Left renal cortex interstitium (tissue), 4 donors: ENCODE measurements around the gene TMSB15C. TPM values are rescaled to one million over a fixed set of nuclear protein-coding genes. Genes with fewer than 3 reads are reported as not detected.
"Not testable (repeated sequence)": the region's sequence is repeated elsewhere in the genome, so short reads cannot be mapped to it uniquely, and the experiment has no call there.

ENCODE experiments used
- DNase-seq, 4 donors: peaks; one replicate each; pipeline ENCODE4 v3.0.0-alpha.2; 2013; ENCODE audit warnings: low read depth in 4 of 4, low spot score in 2 of 4, missing footprints in 1 of 4
- polyA plus RNA-seq, 4 donors: library from polyadenylated mRNA; unstranded; fragments of 120-200 nt; gene quantifications; one replicate each; pipeline ENCODE4 v1.2.1, GENCODE V29; 2013; ENCODE audit not compliant: insufficient read length in 4 of 4

TMSB15C gene
- polyA plus RNA-seq, 4 donors = 7.9 to 17.6 (median 13.0) TPM

- not testable (repeated sequence) for DNase-seq
These were observed 21.1 kb downstream of the TMSB15C start for GRCh38 chrX:104054956-104055355.

DNA sequence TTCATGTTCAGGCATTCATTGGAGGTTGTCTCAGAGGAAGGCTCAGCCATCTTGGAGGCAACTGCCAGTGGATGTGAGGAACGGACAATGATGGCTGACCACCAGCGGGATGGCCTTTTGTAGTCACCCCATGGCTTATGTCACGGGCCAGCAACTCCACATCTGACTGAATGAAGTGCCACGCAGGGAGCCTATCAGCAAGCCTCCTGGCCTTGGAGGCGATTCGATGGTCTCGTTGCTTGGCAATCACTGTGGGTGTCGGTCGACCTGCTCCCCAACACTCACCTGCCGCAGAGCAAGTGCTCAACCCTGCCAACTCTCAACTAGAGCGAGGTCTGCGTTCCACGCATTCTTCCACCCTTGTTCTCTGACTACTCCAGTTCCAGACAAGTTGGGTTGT, 28.9 kb downstream of the TMSB15C start:
- no peak for DNase-seq

DNA sequence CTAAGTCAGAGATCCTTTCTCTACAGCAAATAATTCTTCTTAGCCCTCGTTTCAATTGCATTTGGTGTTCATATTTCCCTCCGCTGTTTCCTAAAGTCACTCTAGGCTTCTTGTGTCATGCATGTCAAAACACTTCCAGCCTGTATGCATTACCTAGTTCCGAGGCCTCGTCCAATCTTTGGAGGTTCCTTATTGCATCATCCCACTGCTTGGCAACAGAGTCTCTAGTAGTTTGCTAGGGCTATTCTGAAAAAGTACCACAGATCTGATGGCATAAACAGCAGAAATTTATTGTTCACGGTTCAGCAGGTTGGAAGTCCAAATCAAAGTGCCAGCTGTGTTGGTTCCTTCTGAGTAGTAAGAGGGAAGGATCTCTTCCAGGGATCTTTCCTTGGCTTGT, 30.4 kb downstream of the TMSB15C start:
- DNase-seq = no peak

- DNase-seq = no peak
These were observed 35.0 kb downstream of the TMSB15C start for GRCh38 chrX:104041003-104041402.

GRCh38 chrX:104039689-104040505, 36.1 kb downstream of the TMSB15C start, which contains the start of gene H2BW2:
Gene H2BW2, plus strand, starts transcription at chrX:104039956. Its CDS starts 39 bp downstream, at chrX:104039995.
- no peak for DNase-seq

Other genes with a start within 250 kb of the TMSB15C start
- 1 to 10 TPM; 2.4 to 2.9 (median 2.6) TPM for gene RAB9B, start 244.0 kb downstream of the TMSB15C start, polyA plus RNA-seq
- gene TMSB15B, start 113.6 kb downstream of the TMSB15C start, polyA plus RNA-seq = 10 to 100 TPM; 20.1 to 27.1 (median 25.4) TPM
- under 1 TPM in 1 of 4 donors, not detected in 3; 0.11 TPM for gene H2BW1, start 62.5 kb downstream of the TMSB15C start, polyA plus RNA-seq
- gene H2BW2, start 36.3 kb downstream of the TMSB15C start, polyA plus RNA-seq = 1 to 10 TPM in 2 of 4 donors, under 1 TPM in 2; 0.58 to 1.9 (median 1.0) TPM
- gene ZCCHC18, start 36.3 kb upstream of the TMSB15C start, polyA plus RNA-seq = 1 to 10 TPM; 4.1 to 6.4 (median 6.1) TPM
- gene SLC25A53, start 80.8 kb upstream of the TMSB15C start, polyA plus RNA-seq = 10 to 100 TPM in 2 of 4 donors, 1 to 10 TPM in 2; 6.1 to 16.3 (median 11.8) TPM
- 10 to 100 TPM; 33.9 to 48.4 (median 38.0) TPM for gene FAM199X, start 90.2 kb upstream of the TMSB15C start, polyA plus RNA-seq
- not detected for gene ESX1, start 178.7 kb upstream of the TMSB15C start, polyA plus RNA-seq